ENCODE measurements around the gene PAK2.
"Not testable (repeated sequence)": the region's sequence is repeated elsewhere in the genome, so short reads cannot be mapped to it uniquely, and the experiment has no call there.

The PAK2 gene

GRCh38 chr3:196837819-196838420 lies 98.3 kb downstream of the PAK2 start:
- Histone ChIP-seq H3K4me1 (ENCODE audit: control insufficient read depth, insufficient read depth, low read length) (no peaks in the 10 kb centered on the region), H3K4me3 (ENCODE audit: insufficient read depth, low read depth, low read length) (no peak overlapping the region), H3K27me3 (ENCODE audit: control insufficient read depth, insufficient read depth, low read length, poor library complexity, severe bottlenecking) (no peaks in the 10 kb centered on the region), H3K27ac (ENCODE audit: insufficient read depth, low read depth, low read length, poor library complexity, severe bottlenecking) (no peak overlapping the region), H3K36me3 (ENCODE audit: control insufficient read depth, insufficient read depth, low read length) (no peaks in the 10 kb centered on the region), H3K9me3 (ENCODE audit: control insufficient read depth, low read length) (no peaks in the 10 kb centered on the region)
- WGBS, 2 experiments: 72 to 75% methylated on average over 3 of the region's 3 CpGs

GRCh38 chr3:196839351-196839750 lies 99.7 kb downstream of the PAK2 start:
- not testable (repeated sequence) for H3K36me3 ChIP-seq (ENCODE audit: control insufficient read depth, insufficient read depth, low read length); H3K4me1 ChIP-seq (ENCODE audit: control insufficient read depth, insufficient read depth, low read length); H3K27me3 ChIP-seq (ENCODE audit: control insufficient read depth, insufficient read depth, low read length, poor library complexity, severe bottlenecking); H3K27ac ChIP-seq (ENCODE audit: insufficient read depth, low read depth, low read length, poor library complexity, severe bottlenecking); H3K4me3 ChIP-seq (ENCODE audit: insufficient read depth, low read depth, low read length); H3K9me3 ChIP-seq (ENCODE audit: control insufficient read depth, low read length)
- 86 to 97% methylated on average over 6 of the region's 6 CpGs for WGBS, 2 experiments

DNA sequence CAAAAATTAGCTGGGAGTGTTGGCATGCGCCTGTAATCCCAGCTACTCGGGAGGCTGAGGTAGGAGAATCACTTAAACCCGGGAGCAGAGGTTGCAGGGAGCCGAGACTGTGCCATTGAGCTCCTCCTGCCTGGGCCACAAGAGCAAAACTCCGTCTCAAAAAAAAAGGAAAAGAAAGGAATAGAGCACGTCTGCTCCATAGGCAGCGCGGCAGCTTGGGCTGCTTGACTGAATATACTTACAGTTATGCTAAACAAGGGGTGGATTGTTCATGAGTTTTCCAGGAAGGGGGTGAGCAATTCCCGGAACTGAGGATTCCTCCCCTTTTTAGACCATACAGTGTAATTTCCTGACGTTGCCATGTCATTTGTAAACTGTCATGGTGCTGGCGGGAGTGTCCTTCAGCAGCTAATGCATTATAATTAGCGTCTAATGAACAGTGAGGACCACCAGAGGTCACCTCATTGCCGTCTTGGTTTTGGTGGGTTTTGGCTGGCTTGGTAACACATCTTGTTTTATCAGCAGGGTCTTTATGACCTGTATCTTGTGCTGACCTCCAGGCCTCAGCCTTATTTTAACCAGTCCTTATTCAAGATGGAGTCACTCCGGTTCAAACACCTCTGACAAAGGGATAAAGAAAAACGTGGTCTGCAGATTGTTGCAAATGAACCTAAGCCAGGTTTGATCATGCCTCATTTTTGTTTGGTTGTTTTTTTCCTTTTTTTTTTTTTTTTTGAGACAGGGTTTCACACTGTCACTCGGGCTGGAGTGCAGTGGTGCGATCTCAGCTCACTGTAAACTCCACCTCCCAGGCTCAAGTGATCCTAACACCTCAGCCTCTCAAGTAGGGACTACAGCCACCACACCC lies 103.1 kb downstream of the PAK2 start:
- H3K9me3 ChIP-seq (ENCODE audit: control insufficient read depth, low read length): peaks cover 3% of the 10 kb centered on the region
- H3K27me3 ChIP-seq (ENCODE audit: control insufficient read depth, insufficient read depth, low read length, poor library complexity, severe bottlenecking): no peaks in the 10 kb centered on the region
- no peaks in the 10 kb centered on the region for H3K36me3 ChIP-seq (ENCODE audit: control insufficient read depth, insufficient read depth, low read length)
- no peak overlapping the region for H3K4me3 ChIP-seq (ENCODE audit: insufficient read depth, low read depth, low read length)
- no peak overlapping the region for H3K27ac ChIP-seq (ENCODE audit: insufficient read depth, low read depth, low read length, poor library complexity, severe bottlenecking)
- 91% methylated on average over 17 of the region's 17 CpGs for WGBS, 2 experiments
- no peaks in the 10 kb centered on the region for H3K4me1 ChIP-seq (ENCODE audit: control insufficient read depth, insufficient read depth, low read length)

- peaks cover 3% of the 10 kb centered on the region for H3K9me3 ChIP-seq (ENCODE audit: control insufficient read depth, low read length)
- no peak overlapping the region for H3K27ac ChIP-seq (ENCODE audit: insufficient read depth, low read depth, low read length, poor library complexity, severe bottlenecking)
- H3K36me3 ChIP-seq (ENCODE audit: control insufficient read depth, insufficient read depth, low read length): no peaks in the 10 kb centered on the region
- H3K4me1 ChIP-seq (ENCODE audit: control insufficient read depth, insufficient read depth, low read length): no peaks in the 10 kb centered on the region
- WGBS, 2 experiments: 89 to 93% methylated on average over 9 of the region's 9 CpGs
- H3K4me3 ChIP-seq (ENCODE audit: insufficient read depth, low read depth, low read length): no peak overlapping the region
- H3K27me3 ChIP-seq (ENCODE audit: control insufficient read depth, insufficient read depth, low read length, poor library complexity, severe bottlenecking): no peaks in the 10 kb centered on the region
Measured at GRCh38 chr3:196843435-196844110, 103.9 kb downstream of the PAK2 start.

DNA sequence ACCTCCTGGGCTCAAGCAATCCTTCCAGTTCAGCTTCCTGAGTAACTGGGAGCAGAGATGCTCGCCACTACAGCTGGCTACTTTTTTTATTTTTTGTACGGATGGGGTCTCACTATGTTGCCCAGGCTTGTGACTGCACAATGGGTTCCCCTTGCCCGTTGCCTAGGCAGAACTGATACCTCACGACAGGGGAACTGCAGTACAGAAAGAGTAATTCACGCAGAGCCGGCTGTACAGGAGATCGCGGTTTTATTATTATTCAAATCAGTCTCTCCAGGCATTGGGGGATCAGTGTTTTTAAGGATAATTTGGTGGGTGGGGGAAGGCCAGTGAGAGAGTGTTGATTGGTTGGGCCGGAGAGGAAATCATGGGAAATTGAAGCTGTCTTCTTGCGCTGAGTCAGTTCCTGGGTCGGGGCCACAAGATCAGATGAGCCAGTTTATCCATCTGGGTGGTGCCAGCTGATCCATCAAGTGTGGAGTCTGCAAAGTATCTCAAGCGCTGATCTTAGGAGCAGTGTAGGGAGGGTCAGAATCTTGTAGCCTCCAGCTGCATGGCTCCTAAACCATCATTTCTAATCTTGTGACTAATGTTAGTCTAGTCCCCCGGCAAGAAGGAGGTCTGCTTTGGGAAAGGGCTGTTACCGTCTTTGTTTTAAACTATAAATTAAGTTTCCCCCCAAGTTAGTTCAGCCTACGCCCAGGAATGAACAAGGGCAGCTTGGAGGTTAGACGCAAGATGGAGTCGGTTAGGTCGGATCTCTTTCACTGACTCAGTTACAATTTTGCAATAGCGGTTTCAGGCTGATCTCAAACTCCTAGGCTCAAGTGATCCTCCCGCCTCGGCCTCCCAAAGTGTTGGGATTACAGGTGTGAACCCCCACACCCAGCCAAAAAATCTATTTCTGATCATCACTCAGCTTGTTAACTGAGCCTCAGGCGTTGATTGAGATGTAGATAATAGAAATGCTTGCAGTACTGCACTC lies 104.9 kb downstream of the PAK2 start:
- 89 to 91% methylated on average over 18 to 19 of the region's 22 CpGs for WGBS, 2 experiments
- not testable (repeated sequence) for H3K27ac ChIP-seq (ENCODE audit: insufficient read depth, low read depth, low read length, poor library complexity, severe bottlenecking); H3K4me3 ChIP-seq (ENCODE audit: insufficient read depth, low read depth, low read length); H3K27me3 ChIP-seq (ENCODE audit: control insufficient read depth, insufficient read depth, low read length, poor library complexity, severe bottlenecking); H3K36me3 ChIP-seq (ENCODE audit: control insufficient read depth, insufficient read depth, low read length); H3K4me1 ChIP-seq (ENCODE audit: control insufficient read depth, insufficient read depth, low read length); H3K9me3 ChIP-seq (ENCODE audit: control insufficient read depth, low read length)

DNA sequence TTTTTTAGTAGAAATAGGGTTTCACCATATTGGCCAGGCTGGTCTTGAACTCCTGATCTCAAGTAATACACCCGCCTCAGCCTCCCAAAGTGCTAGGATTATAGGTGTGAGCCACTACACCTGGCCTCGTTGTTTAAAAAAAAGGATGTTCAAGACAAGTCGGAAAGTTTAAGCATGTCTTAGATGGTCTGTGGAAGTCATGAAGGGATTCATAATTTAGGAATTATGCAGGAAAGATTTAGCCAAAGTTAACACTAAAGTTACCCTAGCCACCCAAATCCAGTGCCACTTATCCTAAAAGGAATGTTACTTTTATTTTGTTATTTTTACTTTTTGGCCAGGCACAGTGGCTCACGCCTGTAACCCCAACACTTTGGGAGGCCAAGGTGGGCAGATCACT lies 108.7 kb downstream of the PAK2 start:
- not testable (repeated sequence) for H3K4me1 ChIP-seq (ENCODE audit: control insufficient read depth, insufficient read depth, low read length); H3K9me3 ChIP-seq (ENCODE audit: control insufficient read depth, low read length); H3K36me3 ChIP-seq (ENCODE audit: control insufficient read depth, insufficient read depth, low read length); H3K27ac ChIP-seq (ENCODE audit: insufficient read depth, low read depth, low read length, poor library complexity, severe bottlenecking); H3K4me3 ChIP-seq (ENCODE audit: insufficient read depth, low read depth, low read length); H3K27me3 ChIP-seq (ENCODE audit: control insufficient read depth, insufficient read depth, low read length, poor library complexity, severe bottlenecking)
- WGBS, 2 experiments: 79 to 85% methylated on average over 4 of the region's 4 CpGs

GRCh38 chr3:196849180-196849741 lies 109.6 kb downstream of the PAK2 start:
- 80 to 84% methylated on average over 11 of the region's 11 CpGs for WGBS, 2 experiments
- Histone ChIP-seq H3K36me3 (ENCODE audit: control insufficient read depth, insufficient read depth, low read length) (no peaks in the 10 kb centered on the region), H3K4me3 (ENCODE audit: insufficient read depth, low read depth, low read length) (no peak overlapping the region), H3K4me1 (ENCODE audit: control insufficient read depth, insufficient read depth, low read length) (no peaks in the 10 kb centered on the region), H3K27ac (ENCODE audit: insufficient read depth, low read depth, low read length, poor library complexity, severe bottlenecking) (no peak overlapping the region), H3K27me3 (ENCODE audit: control insufficient read depth, insufficient read depth, low read length, poor library complexity, severe bottlenecking) (no peaks in the 10 kb centered on the region), H3K9me3 (ENCODE audit: control insufficient read depth, low read length) (peaks cover 3% of the 10 kb centered on the region)

DNA sequence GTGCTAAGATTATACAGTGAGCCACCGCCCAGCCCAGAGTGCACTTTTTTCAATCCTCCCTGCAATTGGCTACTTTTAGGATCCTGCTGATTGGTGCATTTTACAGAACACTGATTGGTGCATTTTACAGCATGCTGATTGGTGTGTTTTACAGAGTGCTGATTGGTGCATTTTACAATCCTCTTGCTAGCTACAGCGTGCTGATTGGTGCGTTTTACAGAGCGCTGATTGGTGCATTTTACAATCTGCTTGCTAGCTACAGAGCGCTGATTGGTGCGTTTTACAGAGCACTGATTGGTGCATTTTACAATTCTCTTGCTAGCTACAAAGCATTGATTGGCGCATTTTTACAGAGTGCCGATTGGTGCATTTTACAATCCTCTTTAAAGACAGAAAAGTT lies 123.3 kb downstream of the PAK2 start:
- 91 to 94% methylated on average over 8 of the region's 8 CpGs for WGBS, 2 experiments
- not testable (repeated sequence) for H3K9me3 ChIP-seq (ENCODE audit: control insufficient read depth, low read length); H3K4me1 ChIP-seq (ENCODE audit: control insufficient read depth, insufficient read depth, low read length); H3K27me3 ChIP-seq (ENCODE audit: control insufficient read depth, insufficient read depth, low read length, poor library complexity, severe bottlenecking); H3K36me3 ChIP-seq (ENCODE audit: control insufficient read depth, insufficient read depth, low read length); H3K4me3 ChIP-seq (ENCODE audit: insufficient read depth, low read depth, low read length); H3K27ac ChIP-seq (ENCODE audit: insufficient read depth, low read depth, low read length, poor library complexity, severe bottlenecking)

DNA sequence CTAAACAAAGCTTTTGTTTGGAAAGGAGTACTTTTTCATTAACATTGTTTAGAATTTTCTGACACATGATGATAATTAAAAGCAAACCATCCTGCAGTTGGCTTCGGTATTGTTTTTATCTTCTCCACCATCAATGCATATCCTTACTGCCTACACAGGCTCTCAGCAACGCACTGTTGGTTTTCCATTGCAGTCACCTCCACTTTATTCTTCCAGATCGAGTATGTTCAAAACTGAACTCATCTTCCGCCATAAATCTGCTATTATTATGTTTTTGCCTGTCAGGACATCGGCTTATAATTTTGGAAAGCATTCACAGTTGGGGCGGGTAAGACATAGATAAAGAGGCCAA lies 127.5 kb downstream of the PAK2 start:
- Histone ChIP-seq H3K9me3 (ENCODE audit: control insufficient read depth, low read length) (no peaks in the 10 kb centered on the region), H3K36me3 (ENCODE audit: control insufficient read depth, insufficient read depth, low read length) (no peaks in the 10 kb centered on the region), H3K4me3 (ENCODE audit: insufficient read depth, low read depth, low read length) (peak overlapping the region; percentile 92), H3K27me3 (ENCODE audit: control insufficient read depth, insufficient read depth, low read length, poor library complexity, severe bottlenecking) (no peaks in the 10 kb centered on the region), H3K27ac (ENCODE audit: insufficient read depth, low read depth, low read length, poor library complexity, severe bottlenecking) (peak overlapping the region; percentile 89), H3K4me1 (ENCODE audit: control insufficient read depth, insufficient read depth, low read length) (peaks cover 4% of the 10 kb centered on the region)
- WGBS, 2 experiments: 63 to 65% methylated on average over 6 of the region's 6 CpGs

Data from ectodermal cell (in vitro differentiated cells).